Stomach smooth muscle (tissue), 2 donors: ENCODE results near the gene SOX8.
"Not testable (repeated sequence)": the region's sequence is repeated elsewhere in the genome, so short reads cannot be mapped to it uniquely, and the experiment has no call there.

Experiments
- H3K27ac ChIP-seq: one replicate; pipeline ENCODE4 v1.7.0; 2013; ENCODE audit warnings: mild to moderate bottlenecking, low read length, inconsistent platforms
- H3K27me3 ChIP-seq, 2 donors: one replicate each; pipeline ENCODE4 v1.7.0; 2013; ENCODE audit warnings: low read length in 2 of 2; ENCODE audit not compliant: insufficient read depth in 2 of 2, control insufficient read depth in 1 of 2
- H3K36me3 ChIP-seq, 2 donors: one replicate each; pipeline ENCODE4 v1.7.0; 2013; ENCODE audit warnings: low read length in 2 of 2; ENCODE audit not compliant: control insufficient read depth in 2 of 2, insufficient read depth in 2 of 2
- H3K4me1 ChIP-seq: one replicate; pipeline ENCODE4 v1.7.0; 2013; ENCODE audit warnings: low read length; ENCODE audit not compliant: control insufficient read depth, insufficient read depth
- H3K4me3 ChIP-seq, 2 donors: one replicate each; pipeline ENCODE4 v1.7.0; 2013; ENCODE audit warnings: low read length in 2 of 2
- H3K9ac ChIP-seq, 2 donors: one replicate each; pipeline ENCODE4 v1.7.0; 2013; ENCODE audit warnings: low read length in 2 of 2, mild to moderate bottlenecking in 1 of 2
- H3K9me3 ChIP-seq, 2 donors: one replicate each; pipeline ENCODE4 v1.7.0; 2013; ENCODE audit warnings: low read length in 2 of 2; ENCODE audit not compliant: control insufficient read depth in 2 of 2
- donor health status: healthy.
- donor health status: Pancreatic carcinoma.

SOX8 gene

DNA sequence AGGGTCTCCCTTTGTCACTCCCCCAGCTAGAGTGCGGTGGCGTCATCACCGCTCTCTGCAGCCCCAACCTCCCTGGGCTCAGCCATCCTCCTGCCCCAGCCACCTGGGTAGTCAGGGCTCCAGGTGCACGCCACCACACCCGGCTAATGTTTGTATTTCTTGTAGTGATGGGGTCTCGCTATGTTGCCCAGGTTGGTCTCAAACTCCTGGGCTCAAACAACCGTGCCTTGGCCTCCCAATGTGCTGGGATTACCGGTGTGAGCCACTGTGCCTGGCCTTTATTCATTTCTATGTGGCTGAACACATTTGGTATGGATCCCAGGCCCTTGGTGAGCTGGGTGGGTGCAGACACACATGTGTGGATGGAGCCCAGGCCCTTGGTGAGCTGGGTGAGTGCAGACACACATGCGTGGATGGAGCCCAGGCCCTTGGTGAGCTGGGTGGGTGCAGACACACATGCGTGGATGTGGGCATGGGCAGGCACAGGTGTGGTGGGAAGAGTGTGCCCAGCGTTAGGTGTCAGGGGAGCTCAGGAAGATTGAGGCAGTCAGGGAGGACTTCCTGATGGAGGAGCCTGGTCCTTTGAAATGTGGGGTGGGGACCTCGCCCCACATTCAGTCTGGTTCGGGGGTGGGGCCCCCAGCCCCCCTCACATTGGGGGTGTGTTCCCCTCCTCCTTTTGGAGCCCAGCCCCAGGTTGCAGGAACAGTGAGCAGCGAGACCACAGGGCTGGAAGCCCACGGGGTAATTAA, 37.1 kb downstream of the SOX8 start:
- no peak overlapping the region for H3K9ac ChIP-seq
- H3K9me3 ChIP-seq: no peaks in the 10 kb centered on the region
- H3K27me3 ChIP-seq: peaks cover 7 to 11% of the 10 kb centered on the region in 2 donors
- H3K36me3 ChIP-seq: no peaks in the 10 kb centered on the region
- H3K4me1 ChIP-seq: peaks cover 3% of the 10 kb centered on the region
- no peak overlapping the region for H3K27ac ChIP-seq
- no peak overlapping the region for H3K4me3 ChIP-seq

- H3K9me3 ChIP-seq: no peaks in the 10 kb centered on the region
- H3K4me1 ChIP-seq: peaks cover 3% of the 10 kb centered on the region
- H3K27ac ChIP-seq: no peak overlapping the region
- H3K4me3 ChIP-seq: peak overlapping the region in 1 of 2 donors; percentile 8
- H3K36me3 ChIP-seq: no peaks in the 10 kb centered on the region
- H3K27me3 ChIP-seq: peaks cover 7 to 11% of the 10 kb centered on the region in 2 donors
- H3K9ac ChIP-seq: no peak overlapping the region
Measured at GRCh38 chr16:1019231-1020090, 37.9 kb downstream of the SOX8 start.

DNA sequence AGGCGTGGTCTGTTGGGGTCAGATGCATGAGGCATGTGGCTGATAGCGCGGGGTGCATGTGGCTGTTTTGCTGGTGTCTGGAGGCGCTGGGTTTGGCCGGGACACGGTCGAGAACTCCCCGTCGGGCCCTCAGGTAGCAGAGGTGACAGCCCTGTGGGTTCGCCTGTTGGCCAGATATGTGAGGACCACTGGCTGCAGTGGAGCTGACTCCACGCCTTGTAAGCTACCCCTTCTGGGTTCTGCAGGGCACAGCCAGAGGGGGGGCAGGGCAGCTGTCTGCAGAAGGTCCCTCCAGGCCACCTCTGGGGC, 38.5 kb downstream of the SOX8 start:
- no peak overlapping the region for H3K27ac ChIP-seq
- no peaks in the 10 kb centered on the region for H3K36me3 ChIP-seq
- peak overlapping the region in 1 of 2 donors; percentile 8 for H3K4me3 ChIP-seq
- H3K27me3 ChIP-seq: peaks cover 8 to 12% of the 10 kb centered on the region in 2 donors
- H3K4me1 ChIP-seq: peaks cover 3% of the 10 kb centered on the region
- no peaks in the 10 kb centered on the region for H3K9me3 ChIP-seq
- no peak overlapping the region for H3K9ac ChIP-seq

DNA sequence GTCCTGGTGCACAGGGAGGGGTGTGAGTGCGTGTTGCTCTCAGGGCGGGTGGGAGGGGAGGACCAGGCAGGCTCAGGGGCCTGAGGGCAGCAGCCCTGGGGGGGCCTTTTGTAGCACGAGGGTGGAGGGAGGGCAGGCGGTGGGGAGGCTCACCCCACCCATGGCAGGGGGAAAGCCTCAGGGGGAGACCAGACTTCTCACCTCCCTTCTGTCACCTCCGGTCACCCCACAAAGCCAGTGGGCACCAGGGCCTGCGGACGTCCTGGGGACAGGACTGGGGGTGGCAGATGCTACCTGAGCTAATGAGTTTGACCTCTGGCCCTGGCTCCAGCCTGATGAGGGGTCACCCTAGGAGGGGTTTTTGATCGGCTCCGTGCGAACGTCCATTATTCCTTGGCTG, 39.0 kb downstream of the SOX8 start:
- no peak overlapping the region for H3K4me3 ChIP-seq
- no peaks in the 10 kb centered on the region for H3K36me3 ChIP-seq
- no peaks in the 10 kb centered on the region for H3K9me3 ChIP-seq
- peaks cover 3% of the 10 kb centered on the region for H3K4me1 ChIP-seq
- peaks cover 11 to 15% of the 10 kb centered on the region in 2 donors for H3K27me3 ChIP-seq
- H3K9ac ChIP-seq: no peak overlapping the region
- H3K27ac ChIP-seq: no peak overlapping the region

DNA sequence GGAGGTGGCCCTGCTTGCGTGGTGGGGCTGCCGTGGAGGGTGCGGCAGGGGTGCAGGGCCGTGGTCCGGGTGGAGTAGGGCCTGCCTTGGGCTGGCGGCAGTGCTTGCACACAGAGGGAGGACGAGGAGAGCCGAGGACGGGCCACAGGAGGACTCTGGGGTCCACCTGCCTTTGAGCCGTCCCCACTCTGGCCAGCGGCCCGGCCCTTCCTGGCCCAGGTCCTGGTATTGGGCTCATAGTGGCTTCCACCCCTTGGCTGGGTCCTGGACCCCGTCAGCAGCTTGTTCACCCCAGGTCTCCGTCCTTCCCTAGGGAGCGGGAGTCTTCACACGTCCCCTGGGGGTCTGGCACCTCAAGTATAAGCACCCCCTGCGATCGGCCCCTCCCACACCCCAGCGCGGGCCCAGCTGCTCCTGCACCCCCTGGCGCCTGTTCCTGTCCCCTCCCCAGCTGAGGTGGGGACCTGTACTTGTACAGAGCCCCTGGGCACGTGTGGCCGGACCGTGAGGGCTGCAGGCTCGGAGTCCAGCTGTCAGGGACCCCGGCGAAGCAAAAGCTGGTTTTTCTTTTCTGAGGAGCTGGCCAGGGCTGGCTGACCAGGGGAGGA, 40.1 kb downstream of the SOX8 start:
- H3K4me1 ChIP-seq: peaks cover 3% of the 10 kb centered on the region
- no peak overlapping the region for H3K4me3 ChIP-seq
- H3K36me3 ChIP-seq: no peaks in the 10 kb centered on the region
- H3K9ac ChIP-seq: no peak overlapping the region
- peaks cover 11 to 17% of the 10 kb centered on the region in 2 donors for H3K27me3 ChIP-seq
- no peaks in the 10 kb centered on the region for H3K9me3 ChIP-seq
- no peak overlapping the region for H3K27ac ChIP-seq

GRCh38 chr16:1022466-1022865, 40.9 kb downstream of the SOX8 start:
- peaks cover 3% of the 10 kb centered on the region for H3K4me1 ChIP-seq
- H3K9me3 ChIP-seq: no peaks in the 10 kb centered on the region
- H3K4me3 ChIP-seq: no peak overlapping the region
- peaks cover 11 to 19% of the 10 kb centered on the region in 2 donors for H3K27me3 ChIP-seq
- H3K27ac ChIP-seq: no peak overlapping the region
- H3K36me3 ChIP-seq: no peaks in the 10 kb centered on the region
- H3K9ac ChIP-seq: no peak overlapping the region

- Histone ChIP-seq H3K36me3 (no peaks in the 10 kb centered on the region), H3K27me3 (peaks cover 17 to 19% of the 10 kb centered on the region in 2 donors), H3K9me3 (no peaks in the 10 kb centered on the region), H3K4me1 (peaks cover 3% of the 10 kb centered on the region), H3K4me3 (no peak overlapping the region), H3K27ac (no peak overlapping the region), H3K9ac (no peak overlapping the region)
Measured at GRCh38 chr16:1024138-1024537, 42.6 kb downstream of the SOX8 start.

DNA sequence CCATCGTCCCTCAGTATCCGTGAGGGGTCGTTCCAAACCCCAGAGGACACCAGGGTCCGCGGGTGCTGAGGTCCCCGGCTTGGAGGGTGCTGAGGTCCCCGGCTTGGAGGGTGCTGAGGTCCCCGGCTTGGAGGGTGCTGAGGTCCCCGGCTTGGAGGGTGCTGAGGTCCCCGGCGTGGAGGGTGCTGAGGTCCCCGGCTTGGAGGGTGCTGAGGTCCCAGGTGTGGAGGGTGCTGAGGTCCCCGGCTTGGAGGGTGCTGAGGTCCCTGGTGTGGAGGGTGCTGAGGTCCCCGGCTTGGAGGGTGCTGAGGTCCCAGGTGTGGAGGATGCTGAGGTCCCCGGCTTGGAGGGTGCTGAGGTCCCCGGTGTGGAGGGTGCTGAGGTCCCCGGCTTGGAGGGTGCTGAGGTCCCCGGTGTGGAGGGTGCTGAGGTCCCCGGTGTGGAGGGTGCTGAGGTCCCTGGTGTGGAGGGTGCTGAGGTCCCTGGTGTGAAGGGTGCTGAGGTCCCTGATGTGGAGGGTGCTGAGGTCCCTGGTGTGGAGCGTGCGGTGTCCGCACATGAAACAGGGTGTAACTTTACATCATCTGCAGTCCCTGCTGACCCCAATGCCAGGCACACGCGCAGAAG, 43.7 kb downstream of the SOX8 start:
- H3K27me3 ChIP-seq: peaks cover 16 to 24% of the 10 kb centered on the region in 2 donors
- H3K9me3 ChIP-seq, H3K9ac ChIP-seq, H3K27ac ChIP-seq, H3K36me3 ChIP-seq, H3K4me3 ChIP-seq, H3K4me1 ChIP-seq: not testable (repeated sequence)

- H3K36me3 ChIP-seq: no peaks in the 10 kb centered on the region
- no peaks in the 10 kb centered on the region for H3K4me1 ChIP-seq
- no peak overlapping the region for H3K27ac ChIP-seq
- H3K27me3 ChIP-seq: peaks cover 13 to 28% of the 10 kb centered on the region in 2 donors
- H3K9ac ChIP-seq: no peak overlapping the region
- no peaks in the 10 kb centered on the region for H3K9me3 ChIP-seq
- H3K4me3 ChIP-seq: no peak overlapping the region
Measured at GRCh38 chr16:1026057-1026783, 44.6 kb downstream of the SOX8 start.
